K562 (cell line): ENCODE results near the gene SLC16A1. TPM values are rescaled to one million over a fixed set of nuclear protein-coding genes. Genes with fewer than 3 reads are reported as not detected.

Experiments used
- BACH1 ChIP-seq: fragments of 200-800 bp; sonication (Bioruptor generic); IDR thresholded peaks from 2 replicates; pipeline ENCODE4 v1.6.1; 2016; ENCODE audit warnings: missing genetic modification characterization, missing compliant biosample characterization
- CEBPB ChIP-seq: fragments of 450-650 bp; IDR thresholded peaks from 2 replicates; pipeline ENCODE4 v1.6.1; 2016; ENCODE audit warnings: missing genetic modification characterization, missing compliant biosample characterization
- CREM ChIP-seq: IDR thresholded peaks from 2 replicates; pipeline ENCODE4 v1.6.1; 2014; ENCODE audit warnings: antibody characterized with exemption, low read depth
- EP400 ChIP-seq: fragments of 450-650 bp; IDR thresholded peaks from 2 replicates; pipeline ENCODE4 v1.6.1; 2017; ENCODE audit warnings: antibody characterized with exemption, mild to moderate bottlenecking, moderate library complexity
- HNRNPK ChIP-seq: fragments of 200-400 bp; formaldehyde crosslinking; IDR thresholded peaks from one replicate; pipeline ENCODE4 v1.6.1; 2018; ENCODE audit warnings: mild to moderate bottlenecking, low read depth, low read length; ENCODE audit not compliant: poor library complexity, severe bottlenecking
- NFATC3 ChIP-seq: fragments of 450-650 bp; IDR thresholded peaks from 2 replicates; pipeline ENCODE4 v1.6.1; 2017; ENCODE audit warnings: mild to moderate bottlenecking
- NKRF ChIP-seq: fragments of 450-650 bp; IDR thresholded peaks from 2 replicates; pipeline ENCODE4 v1.6.1; 2016; ENCODE audit warnings: borderline replicate concordance
- NRF1 ChIP-seq, 2 experiments: fragments of 450-650 bp; IDR thresholded peaks in 1 of 2; conservative IDR thresholded peaks in 1 of 2; 2 replicates each; pipeline ENCODE4 v1.6.1; 2014; ENCODE audit warnings: mild to moderate bottlenecking in 2 of 2
- POLR3G ChIP-seq: IDR thresholded peaks from 2 replicates; pipeline ENCODE4 v1.6.1; 2011; ENCODE audit not compliant: insufficient read length, insufficient replicate concordance; ENCODE audit errors: extremely low read depth
- SAFB2 ChIP-seq: fragments of 200-400 bp; formaldehyde crosslinking; IDR thresholded peaks from 2 replicates; pipeline ENCODE4 v1.6.1; 2018; ENCODE audit warnings: borderline replicate concordance, low read length, low read depth, moderate library complexity; ENCODE audit not compliant: severe bottlenecking
- STAT5B ChIP-seq: fragments of 250-450 bp; sonication (Bioruptor Pico); IDR thresholded peaks from 2 replicates; pipeline ENCODE4 v1.8.0; 2021; ENCODE audit warnings: mild to moderate bottlenecking, inconsistent platforms
- TAL1 ChIP-seq: fragments of 450-650 bp; IDR thresholded peaks from 2 replicates; pipeline ENCODE4 v1.6.1; 2016; ENCODE audit warnings: mild to moderate bottlenecking
- TEAD1 ChIP-seq, 2 experiments: fragments of 450-650 bp in 1 of 2; sonication (generic) in 1 of 2; formaldehyde crosslinking; IDR thresholded peaks; 2 replicates each; pipeline versions ENCODE4 v1.4.0 to v1.8.0; 2020 to 2022; ENCODE audit warnings: mild to moderate bottlenecking in 2 of 2, missing genetic modification reagents in 1 of 2
- TEAD2 ChIP-seq: fragments of 450-650 bp; IDR thresholded peaks from 2 replicates; pipeline ENCODE4 v1.6.1; 2016; ENCODE audit warnings: missing genetic modification characterization, control low read depth, missing compliant biosample characterization
- ZC3H8 ChIP-seq: fragments of 450-650 bp; IDR thresholded peaks from 2 replicates; pipeline ENCODE4 v1.6.1; 2017
- ZKSCAN8 ChIP-seq: fragments of 200-800 bp; sonication (Bioruptor generic); IDR thresholded peaks from 2 replicates; pipeline ENCODE4 v1.6.1; 2016; ENCODE audit warnings: missing genetic modification characterization, missing compliant biosample characterization
- ZNF134 ChIP-seq: fragments of 250-450 bp; sonication (Bioruptor Pico); conservative IDR thresholded peaks from 2 replicates; pipeline ENCODE4 v1.4.0; 2020
- ZNF311 ChIP-seq: fragments of 250-450 bp; sonication (Bioruptor Pico); IDR thresholded peaks from 2 replicates; pipeline ENCODE4 v1.4.0; 2020; ENCODE audit warnings: mild to moderate bottlenecking, moderate library complexity
- ZNF318 ChIP-seq, 2 experiments: fragments of 450-650 bp; IDR thresholded peaks; 2 replicates each; pipeline ENCODE4 v1.6.1; 2016; ENCODE audit warnings: mild to moderate bottlenecking in 2 of 2, borderline replicate concordance in 1 of 2, low read depth in 1 of 2, moderate library complexity in 1 of 2
- ZNF75A ChIP-seq: fragments of 450-650 bp; formaldehyde crosslinking; IDR thresholded peaks from 2 replicates; pipeline ENCODE4 v1.4.0; 2020; ENCODE audit warnings: mild to moderate bottlenecking
- polyA plus RNA-seq, 8 experiments: library from polyadenylated mRNA; depleted of rRNA in 4 of 8; stranded (reverse) in 5 of 8; unstranded in 3 of 8; fragments of >200 nt; fragmentation: Nextera tagmentation in 2 of 8; fragmentation: Illumina TruSeq in 1 of 8; extraction: Ambion mirVana in 2 of 8; extraction: Trizol in 1 of 8; gene quantifications; 2 replicates each; pipeline versions ENCODE4 v1.2.1 to v1.2.3, GENCODE V29; 2011 to 2014; ENCODE audit warnings: inconsistent platforms in 1 of 8, missing spikeins in 1 of 8
- total RNA-seq, 7 experiments: library from RNA; depleted of rRNA in 6 of 7; stranded (reverse); fragments of >200 nt in 6 of 7; fragmentation: Illumina TruSeq in 2 of 7; extraction: Trizol in 2 of 7; gene quantifications; 2 replicates each; pipeline versions ENCODE4 v1.2.1 to v1.2.3, GENCODE V29; 2011 to 2021; ENCODE audit warnings: low replicate concordance in 1 of 7

The SLC16A1 gene
- total and polyA plus RNA-seq, 9 of the 15 experiments (the other 6 are each of a cell fraction or from before 2014, with no cell fraction given), result 73.1 to 244 (median 117) TPM

GRCh38 chr1:112935461-112936111, 20.4 kb downstream of the SLC16A1 start (continued):
- peak; percentile 68; the same call in 1 of the 2 replicates for TF ChIP-seq BACH1 (tag)
- peak; percentile 75; the same call in 1 of the 2 replicates for TF ChIP-seq NFATC3
- TF ChIP-seq TEAD2, result peak; percentile 53; the same call in 1 of the 2 replicates
- TF ChIP-seq CREM, result no peak
- TF ChIP-seq ZNF311, result peak; percentile 61; the same call in 1 of the 2 replicates
- TF ChIP-seq NRF1 (conservative IDR thresholded peaks at IDR 0.05 in 1 of 2, IDR thresholded peaks at IDR 0.05 in 1 of 2), result no peak
- no peak for TF ChIP-seq HNRNPK
- TF ChIP-seq EP400, result peak; percentile 91
- no peak for TF ChIP-seq ZNF134 (CRISPR knock-in tag)
- no peak for TF ChIP-seq NKRF
- no peak for TF ChIP-seq ZNF75A (CRISPR knock-in tag)
- peak; percentile 75 for TF ChIP-seq TAL1
- TF ChIP-seq ZKSCAN8, result no peak
- TF ChIP-seq TEAD1 (CRISPR knock-in tag; IDR thresholded peaks at IDR 0.05), result peak; percentile 27 to 69; a peak in 1 of 4 replicates
- TF ChIP-seq CEBPB, result peak; percentile 95
- TF ChIP-seq POLR3G, result no peak
- no peak for TF ChIP-seq ZC3H8
- TF ChIP-seq STAT5B, result no peak
- peak; percentile 82 to 98 for TF ChIP-seq ZNF318 (IDR thresholded peaks at IDR 0.05; ENCODE audit: borderline replicate concordance in 1 of 2, low read depth in 1 of 2)
- TF ChIP-seq SAFB2, result no peak
